ENCODE data around the gene CPEB4.

The CPEB4 gene

GRCh38 chr5:173872957-173873305 is 15.2 kb upstream of the CPEB4 start:
- peak overlapping the region; percentile 62 for H3K27ac ChIP-seq (replicated peaks)
- DNase-seq (ENCODE audit: low read depth in 1 of 2, low spot score in 1 of 2) = peak in 1 of 2 experiments; percentile 43
- no peak overlapping the region for H3K4me3 ChIP-seq (replicated peaks; ENCODE audit: insufficient read depth, low read length)

GRCh38 chr5:173873306-173873922 is 14.7 kb upstream of the CPEB4 start:
- Histone ChIP-seq H3K27ac (replicated peaks) (peak overlapping the region; percentile 62), H3K27me3 (ENCODE audit: insufficient read depth, poor library complexity, severe bottlenecking) (no peaks in the 10 kb centered on the region), H3K4me3 (replicated peaks; ENCODE audit: insufficient read depth, low read length) (no peak overlapping the region)
- peak; percentile 88 for TF ChIP-seq SPI1 (IDR thresholded peaks at IDR 0.05; ENCODE audit: borderline replicate concordance, low read depth)
- TF ChIP-seq GABPA (IDR thresholded peaks at IDR 0.05; ENCODE audit: low read depth) = no peak
- TF ChIP-seq POLR2AphosphoS5 (IDR thresholded peaks at IDR 0.05; ENCODE audit: low read depth) = no peak
- peak in 1 of 2 experiments; percentile 67 for DNase-seq (ENCODE audit: low read depth in 1 of 2, low spot score in 1 of 2)

More at GRCh38 chr5:173872957-173873305, 15.2 kb upstream of the CPEB4 start:
- TF ChIP-seq SPI1 (IDR thresholded peaks at IDR 0.05; ENCODE audit: borderline replicate concordance, low read depth) = no peak
- H3K27me3 ChIP-seq (ENCODE audit: insufficient read depth, poor library complexity, severe bottlenecking) = no peaks in the 10 kb centered on the region

- no peaks in the 10 kb centered on the region for H3K27me3 ChIP-seq (ENCODE audit: insufficient read depth, poor library complexity, severe bottlenecking)
- no peak overlapping the region for H3K27ac ChIP-seq (replicated peaks)
- TF ChIP-seq GABPA (IDR thresholded peaks at IDR 0.05; ENCODE audit: low read depth) (no peak), REST (IDR thresholded peaks at IDR 0.05; ENCODE audit: insufficient replicate concordance, low read depth) (no peak)
- no peak overlapping the region for H3K4me3 ChIP-seq (replicated peaks; ENCODE audit: insufficient read depth, low read length)
- DNase-seq (ENCODE audit: low read depth in 1 of 2, low spot score in 1 of 2) = no peak
Measured at GRCh38 chr5:173875189-173875588, 13.0 kb upstream of the CPEB4 start.

- DNase-seq (ENCODE audit: low read depth in 1 of 2, low spot score in 1 of 2) = no peak
- no peak for TF ChIP-seq REST (IDR thresholded peaks at IDR 0.05; ENCODE audit: insufficient replicate concordance, low read depth)
- no peak for TF ChIP-seq SPI1 (IDR thresholded peaks at IDR 0.05; ENCODE audit: borderline replicate concordance, low read depth)
- TF ChIP-seq GABPA (IDR thresholded peaks at IDR 0.05; ENCODE audit: low read depth) = no peak
- no peak for TF ChIP-seq POLR2AphosphoS5 (IDR thresholded peaks at IDR 0.05; ENCODE audit: low read depth)
- no peak for TF ChIP-seq CTCF (IDR thresholded peaks at IDR 0.05; ENCODE audit: insufficient read depth, low read length)
- H3K4me3 ChIP-seq (replicated peaks; ENCODE audit: insufficient read depth, low read length) = no peak overlapping the region
- H3K27me3 ChIP-seq (ENCODE audit: insufficient read depth, poor library complexity, severe bottlenecking) = no peaks in the 10 kb centered on the region
- no peak overlapping the region for H3K27ac ChIP-seq (replicated peaks)
Measured at GRCh38 chr5:173878224-173878967, 9.8 kb upstream of the CPEB4 start.

- no peak for DNase-seq (ENCODE audit: low read depth in 1 of 2, low spot score in 1 of 2)
- TF ChIP-seq GABPA (IDR thresholded peaks at IDR 0.05; ENCODE audit: low read depth) = no peak
- TF ChIP-seq SPI1 (IDR thresholded peaks at IDR 0.05; ENCODE audit: borderline replicate concordance, low read depth) = no peak
- TF ChIP-seq CTCF (IDR thresholded peaks at IDR 0.05; ENCODE audit: insufficient read depth, low read length) = no peak
- TF ChIP-seq POLR2AphosphoS5 (IDR thresholded peaks at IDR 0.05; ENCODE audit: low read depth) = no peak
- no peak for TF ChIP-seq REST (IDR thresholded peaks at IDR 0.05; ENCODE audit: insufficient replicate concordance, low read depth)
- Histone ChIP-seq H3K27ac (replicated peaks) (no peak overlapping the region), H3K4me3 (replicated peaks; ENCODE audit: insufficient read depth, low read length) (no peak overlapping the region), H3K27me3 (ENCODE audit: insufficient read depth, poor library complexity, severe bottlenecking) (no peaks in the 10 kb centered on the region)
Measured at GRCh38 chr5:173880306-173880985, 7.7 kb upstream of the CPEB4 start.

All from HL-60 (cell line).